ENCODE data around the gene EXT2.

GRCh38 chr11:44130751-44131150 lies 35.3 kb downstream of the EXT2 start:
- no peak for TF ChIP-seq CTCF (IDR thresholded peaks at IDR 0.05; ENCODE audit: insufficient read depth, low read depth, low read length)
- TF ChIP-seq EZH2 (IDR thresholded peaks at IDR 0.05; ENCODE audit: insufficient read depth, low read length): no peak

Measured in astrocyte (in vitro differentiated cells and primary cell).